SH-SY5Y (cell line): ENCODE data around the gene TWIST2.

Experiments
- GATA2 ChIP-seq: IDR thresholded peaks from 2 replicates; pipeline ENCODE4 v1.6.1; 2011; ENCODE audit warnings: mild to moderate bottlenecking, low read depth, low read length
- GATA3 ChIP-seq: IDR thresholded peaks from 2 replicates; pipeline ENCODE4 v1.6.1; 2011; ENCODE audit warnings: low read depth, mild to moderate bottlenecking, low read length, moderate library complexity

GRCh38 chr2:238929242-238930081, 81.6 kb downstream of the TWIST2 start:
- TF ChIP-seq GATA2 (no peak), GATA3 (no peak)
